WTC11 (cell line): ENCODE results near the gene MYOZ2. TPM values are rescaled to one million over a fixed set of nuclear protein-coding genes. Genes with fewer than 3 reads are reported as not detected.
A peak's percentile ranks its signal among the peaks of the same experiment; 100 is the strongest.

ENCODE experiments used
- ATAC-seq: fragments of 200-7000 bp; cut with Tn5 transposase; 2 replicates; pipeline ENCODE4 v1.10.0; 2021; ENCODE audit warnings: mild to moderate bottlenecking, moderate library complexity
- CTCF ChIA-PET: fragments of 300-600 bp; sonication (Branson Sonifier 250); formaldehyde crosslinking; loops from one replicate; lab custom pipeline; 2021; ENCODE audit warnings: antibody characterized with exemption; lab: Charles Lee
- POLR2A ChIA-PET: fragments of 350-600 bp; sonication (Branson Sonifier 250); formaldehyde crosslinking; loops from one replicate; lab custom pipeline; 2021; ENCODE audit warnings: antibody characterized with exemption; lab: Charles Lee
- DNase-seq: peaks from one replicate; pipeline ENCODE4 v3.0.0; 2021; ENCODE audit warnings: low spot score
- H3K27ac Mint-ChIP-seq: 2 replicates; pipeline ENCODE4 v1.8.0; 2021; ENCODE audit warnings: mixed read lengths
- H3K27me3 Mint-ChIP-seq: 2 replicates; pipeline ENCODE4 v1.8.0; 2021; ENCODE audit warnings: low read depth, mild to moderate bottlenecking, moderate library complexity, mixed read lengths
- H3K36me3 Mint-ChIP-seq: 2 replicates; pipeline ENCODE4 v1.8.0; 2021; ENCODE audit warnings: mixed read lengths
- H3K4me1 Mint-ChIP-seq: 2 replicates; pipeline ENCODE4 v1.8.0; 2022; ENCODE audit warnings: mixed read lengths
- H3K4me3 Mint-ChIP-seq: 2 replicates; pipeline ENCODE4 v1.8.0; 2021; ENCODE audit warnings: mild to moderate bottlenecking, moderate library complexity, mixed read lengths
- H3K9me3 Mint-ChIP-seq: 2 replicates; pipeline ENCODE4 v1.8.0; 2021; ENCODE audit warnings: mixed read lengths
- CBFB ChIP-seq: sonication (generic); formaldehyde crosslinking; IDR thresholded peaks from 2 replicates; pipeline ENCODE4 v1.8.1; 2022; ENCODE audit warnings: mild to moderate bottlenecking, low read depth, missing genetic modification reagents
- ESRRA ChIP-seq: sonication (generic); formaldehyde crosslinking; IDR thresholded peaks from 2 replicates; pipeline ENCODE4 v1.8.1; 2022; ENCODE audit warnings: mild to moderate bottlenecking, missing genetic modification reagents, borderline replicate concordance
- FOXK1 ChIP-seq: sonication (generic); formaldehyde crosslinking; IDR thresholded peaks from 2 replicates; pipeline ENCODE4 v1.8.0; 2022; ENCODE audit warnings: mild to moderate bottlenecking, moderate library complexity, missing genetic modification reagents
- GTF2I ChIP-seq: fragments of 250-450 bp; sonication (Bioruptor Pico); conservative IDR thresholded peaks from 2 replicates; pipeline ENCODE4 v1.4.0; 2021; ENCODE audit warnings: mild to moderate bottlenecking
- HMGA2 ChIP-seq: fragments of 250-450 bp; sonication (Bioruptor Pico); IDR thresholded peaks from 2 replicates; pipeline ENCODE4 v1.4.0; 2021; ENCODE audit warnings: mild to moderate bottlenecking, moderate library complexity
- JUN ChIP-seq: sonication (generic); formaldehyde crosslinking; IDR thresholded peaks from 2 replicates; pipeline ENCODE4 v1.8.0; 2023; ENCODE audit warnings: mild to moderate bottlenecking, missing genetic modification reagents
- OVOL2 ChIP-seq: fragments of 250-450 bp; sonication (Bioruptor Pico); IDR thresholded peaks from 2 replicates; pipeline ENCODE4 v1.9.0; 2021; ENCODE audit warnings: mild to moderate bottlenecking, borderline replicate concordance
- PRRX2 ChIP-seq: fragments of 250-450 bp; sonication (Bioruptor Pico); IDR thresholded peaks from 2 replicates; pipeline ENCODE4 v1.8.0; 2021; ENCODE audit warnings: mild to moderate bottlenecking
- SOX15 ChIP-seq: fragments of 250-450 bp; sonication (Bioruptor Pico); IDR thresholded peaks from 2 replicates; pipeline ENCODE4 v1.9.0; 2021; ENCODE audit warnings: mild to moderate bottlenecking
- SP1 ChIP-seq: sonication (generic); formaldehyde crosslinking; conservative IDR thresholded peaks from 2 replicates; pipeline ENCODE4 v1.8.1; 2022; ENCODE audit warnings: missing genetic modification reagents
- ZNF138 ChIP-seq: sonication (generic); formaldehyde crosslinking; conservative IDR thresholded peaks from 2 replicates; pipeline ENCODE4 v1.8.1; 2022; ENCODE audit warnings: mild to moderate bottlenecking, moderate library complexity, missing genetic modification reagents
- ZNF219 ChIP-seq: sonication (generic); formaldehyde crosslinking; IDR thresholded peaks from 2 replicates; pipeline ENCODE4 v1.8.0; 2023; ENCODE audit warnings: missing genetic modification reagents, mild to moderate bottlenecking, borderline replicate concordance
- total RNA-seq: library from RNA; stranded (reverse); gene quantifications from 3 replicates; pipeline ENCODE4 v1.2.3, GENCODE V29; 2021
- TF ChIP-seq, protein P1 (sequence below): fragments of 250-450 bp; sonication (Bioruptor Pico); IDR thresholded peaks from 2 replicates; pipeline ENCODE4 v1.9.0; 2021; ENCODE audit warnings: moderate library complexity, mild to moderate bottlenecking, inconsistent platforms, borderline replicate concordance
- TF ChIP-seq, protein P2 (sequence below): sonication (generic); formaldehyde crosslinking; IDR thresholded peaks from 2 replicates; pipeline ENCODE4 v1.8.1; 2023; ENCODE audit warnings: mild to moderate bottlenecking, moderate library complexity, missing genetic modification reagents
- TF ChIP-seq, protein P3 (sequence below): sonication (generic); formaldehyde crosslinking; IDR thresholded peaks from 2 replicates; pipeline ENCODE4 v1.8.0; 2022; ENCODE audit warnings: mild to moderate bottlenecking, missing genetic modification reagents
- TF ChIP-seq, protein P4 (sequence below): fragments of 250-450 bp; sonication (Bioruptor Pico); IDR thresholded peaks from 2 replicates; pipeline ENCODE4 v1.8.0; 2021; ENCODE audit warnings: mild to moderate bottlenecking
- TF ChIP-seq, protein P5 (sequence below): fragments of 250-450 bp; sonication (Bioruptor Pico); IDR thresholded peaks from 2 replicates; pipeline ENCODE4 v2.1.2; 2022; ENCODE audit warnings: mild to moderate bottlenecking, moderate library complexity
- TF ChIP-seq, protein P6 (sequence below): sonication (generic); formaldehyde crosslinking; IDR thresholded peaks from 2 replicates; pipeline ENCODE4 v1.8.1; 2023; ENCODE audit warnings: mild to moderate bottlenecking, missing genetic modification reagents, moderate library complexity
- TF ChIP-seq, protein P7 (sequence below): fragments of 250-450 bp; sonication (Bioruptor Pico); IDR thresholded peaks from 2 replicates; pipeline ENCODE4 v1.9.0; 2021; ENCODE audit warnings: mild to moderate bottlenecking
- TF ChIP-seq, protein P8 (sequence below): sonication (generic); formaldehyde crosslinking; IDR thresholded peaks from 2 replicates; pipeline ENCODE4 v1.8.1; 2023; ENCODE audit warnings: mild to moderate bottlenecking, missing genetic modification reagents
- TF ChIP-seq, protein P9 (sequence below): sonication (generic); formaldehyde crosslinking; IDR thresholded peaks from 2 replicates; pipeline ENCODE4 v1.8.1; 2022; ENCODE audit warnings: mild to moderate bottlenecking, moderate library complexity, missing genetic modification reagents

MYOZ2 gene
- total RNA-seq, 1 experiment from 2014 or later = not detected

DNA sequence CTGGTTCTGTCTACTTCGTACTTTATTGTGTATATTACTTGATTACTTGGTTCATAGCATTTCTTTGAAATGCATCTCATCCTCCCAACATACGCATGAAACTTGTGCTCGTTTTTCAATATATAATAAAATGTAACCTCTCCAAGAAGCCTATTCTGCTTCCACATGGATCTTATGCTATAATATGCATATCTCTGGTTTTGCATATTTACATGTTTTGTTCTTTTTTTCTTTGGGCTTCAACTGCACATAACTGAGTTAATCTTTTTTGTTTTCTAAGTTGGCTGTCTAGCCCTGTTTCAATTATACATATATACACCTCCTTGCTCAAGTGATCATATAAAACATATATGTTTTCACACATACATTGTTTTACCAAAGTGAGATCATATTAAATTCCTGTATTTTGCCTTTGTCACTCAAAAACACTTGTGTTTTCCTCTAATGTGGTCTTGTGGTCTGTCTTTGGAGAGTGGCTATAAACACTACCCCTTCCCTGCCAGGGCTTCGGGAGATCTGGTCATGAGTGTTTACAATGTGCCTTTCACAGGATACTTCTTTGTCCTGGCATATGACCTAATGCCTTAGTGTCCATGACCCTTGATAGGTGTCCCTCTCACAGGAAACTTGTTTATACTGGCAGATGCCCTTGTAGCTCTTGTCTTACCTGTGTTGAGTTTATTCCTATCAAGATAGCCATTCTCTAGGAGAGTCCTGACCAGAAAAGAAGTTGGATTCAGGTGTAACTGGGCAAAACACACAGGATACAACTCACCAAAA is 94.5 kb downstream of the MYOZ2 start:
- Mint-ChIP-seq H3K9me3 (no peaks in the 10 kb centered on the region), H3K4me3 (no peak overlapping the region), H3K27me3 (no peaks in the 10 kb centered on the region), H3K4me1 (peaks cover 7% of the 10 kb centered on the region), H3K36me3 (peaks cover 14% of the 10 kb centered on the region), H3K27ac (peak overlapping the region; percentile 6; the same call in 1 of the 2 replicates)
- TF ChIP-seq OVOL2 (CRISPR knock-in tag) = no peak
- TF ChIP-seq, protein P1, sequence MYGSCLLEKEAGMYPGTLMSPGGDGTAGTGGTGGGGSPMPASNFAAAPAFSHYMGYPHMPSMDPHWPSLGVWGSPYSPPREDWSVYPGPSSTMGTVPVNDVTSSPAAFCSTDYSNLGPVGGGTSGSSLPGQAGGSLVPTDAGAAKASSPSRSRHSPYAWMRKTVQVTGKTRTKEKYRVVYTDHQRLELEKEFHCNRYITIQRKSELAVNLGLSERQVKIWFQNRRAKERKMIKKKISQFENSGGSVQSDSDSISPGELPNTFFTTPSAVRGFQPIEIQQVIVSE (CRISPR knock-in tag) = no peak
- no peak for TF ChIP-seq JUN (CRISPR knock-in tag)
- no peak for TF ChIP-seq ESRRA (CRISPR knock-in tag)
- TF ChIP-seq, protein P2, sequence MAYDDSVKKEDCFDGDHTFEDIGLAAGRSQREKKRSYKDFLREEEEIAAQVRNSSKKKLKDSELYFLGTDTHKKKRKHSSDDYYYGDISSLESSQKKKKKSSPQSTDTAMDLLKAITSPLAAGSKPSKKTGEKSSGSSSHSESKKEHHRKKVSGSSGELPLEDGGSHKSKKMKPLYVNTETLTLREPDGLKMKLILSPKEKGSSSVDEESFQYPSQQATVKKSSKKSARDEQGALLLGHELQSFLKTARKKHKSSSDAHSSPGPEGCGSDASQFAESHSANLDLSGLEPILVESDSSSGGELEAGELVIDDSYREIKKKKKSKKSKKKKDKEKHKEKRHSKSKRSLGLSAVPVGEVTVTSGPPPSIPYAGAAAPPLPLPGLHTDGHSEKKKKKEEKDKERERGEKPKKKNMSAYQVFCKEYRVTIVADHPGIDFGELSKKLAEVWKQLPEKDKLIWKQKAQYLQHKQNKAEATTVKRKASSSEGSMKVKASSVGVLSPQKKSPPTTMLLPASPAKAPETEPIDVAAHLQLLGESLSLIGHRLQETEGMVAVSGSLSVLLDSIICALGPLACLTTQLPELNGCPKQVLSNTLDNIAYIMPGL = no peak
- no peak for TF ChIP-seq ZNF219 (CRISPR knock-in tag)
- TF ChIP-seq HMGA2 = no peak
- no peak for TF ChIP-seq ZNF138 (CRISPR knock-in tag)
- no peak for TF ChIP-seq PRRX2 (CRISPR knock-in tag)
- TF ChIP-seq, protein P3, sequence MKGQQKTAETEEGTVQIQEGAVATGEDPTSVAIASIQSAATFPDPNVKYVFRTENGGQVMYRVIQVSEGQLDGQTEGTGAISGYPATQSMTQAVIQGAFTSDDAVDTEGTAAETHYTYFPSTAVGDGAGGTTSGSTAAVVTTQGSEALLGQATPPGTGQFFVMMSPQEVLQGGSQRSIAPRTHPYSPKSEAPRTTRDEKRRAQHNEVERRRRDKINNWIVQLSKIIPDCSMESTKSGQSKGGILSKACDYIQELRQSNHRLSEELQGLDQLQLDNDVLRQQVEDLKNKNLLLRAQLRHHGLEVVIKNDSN (CRISPR knock-in tag) = no peak
- no peak for TF ChIP-seq CBFB (CRISPR knock-in tag)
- TF ChIP-seq, protein P4, sequence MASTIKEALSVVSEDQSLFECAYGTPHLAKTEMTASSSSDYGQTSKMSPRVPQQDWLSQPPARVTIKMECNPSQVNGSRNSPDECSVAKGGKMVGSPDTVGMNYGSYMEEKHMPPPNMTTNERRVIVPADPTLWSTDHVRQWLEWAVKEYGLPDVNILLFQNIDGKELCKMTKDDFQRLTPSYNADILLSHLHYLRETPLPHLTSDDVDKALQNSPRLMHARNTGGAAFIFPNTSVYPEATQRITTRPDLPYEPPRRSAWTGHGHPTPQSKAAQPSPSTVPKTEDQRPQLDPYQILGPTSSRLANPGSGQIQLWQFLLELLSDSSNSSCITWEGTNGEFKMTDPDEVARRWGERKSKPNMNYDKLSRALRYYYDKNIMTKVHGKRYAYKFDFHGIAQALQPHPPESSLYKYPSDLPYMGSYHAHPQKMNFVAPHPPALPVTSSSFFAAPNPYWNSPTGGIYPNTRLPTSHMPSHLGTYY (CRISPR knock-in tag) = no peak
- ChIA-PET CTCF (no interaction called here), POLR2A (no interaction called here)
- no peak for DNase-seq
- ATAC-seq = no peak

DNA sequence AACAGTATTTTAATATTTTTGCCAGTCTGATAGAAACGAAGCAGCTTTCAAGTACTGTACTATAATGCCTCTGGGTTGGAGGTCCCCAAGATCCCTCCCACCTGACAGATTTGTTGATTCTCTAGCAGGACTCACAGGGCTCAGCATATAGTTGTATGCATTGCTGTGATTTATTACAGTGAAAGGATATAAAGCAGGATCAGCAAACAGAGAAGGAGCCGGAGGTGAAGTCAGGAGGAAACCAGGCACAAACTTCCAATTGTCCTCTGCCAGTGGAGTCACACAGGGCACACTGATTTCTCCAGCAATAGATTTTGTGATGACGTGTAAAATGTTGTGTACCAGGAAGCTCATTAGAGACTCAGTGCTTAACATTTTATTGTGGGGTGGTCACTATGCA is 95.9 kb downstream of the MYOZ2 start:
- Mint-ChIP-seq H3K4me3 (no peak overlapping the region), H3K27me3 (no peaks in the 10 kb centered on the region), H3K36me3 (peaks cover 20% of the 10 kb centered on the region), H3K4me1 (peaks cover 7% of the 10 kb centered on the region), H3K27ac (no peak overlapping the region; the same call in 1 of the 2 replicates), H3K9me3 (no peaks in the 10 kb centered on the region)
- ChIA-PET POLR2A (no interaction called here), CTCF (no interaction called here)
- DNase-seq = no peak
- no peak for ATAC-seq
- TF ChIP-seq, protein P5, sequence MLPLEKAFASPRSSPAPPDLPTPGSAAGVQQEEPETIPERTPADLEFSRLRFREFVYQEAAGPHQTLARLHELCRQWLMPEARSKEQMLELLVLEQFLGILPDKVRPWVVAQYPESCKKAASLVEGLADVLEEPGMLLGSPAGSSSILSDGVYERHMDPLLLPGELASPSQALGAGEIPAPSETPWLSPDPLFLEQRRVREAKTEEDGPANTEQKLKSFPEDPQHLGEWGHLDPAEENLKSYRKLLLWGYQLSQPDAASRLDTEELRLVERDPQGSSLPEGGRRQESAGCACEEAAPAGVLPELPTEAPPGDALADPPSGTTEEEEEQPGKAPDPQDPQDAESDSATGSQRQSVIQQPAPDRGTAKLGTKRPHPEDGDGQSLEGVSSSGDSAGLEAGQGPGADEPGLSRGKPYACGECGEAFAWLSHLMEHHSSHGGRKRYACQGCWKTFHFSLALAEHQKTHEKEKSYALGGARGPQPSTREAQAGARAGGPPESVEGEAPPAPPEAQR = no peak
- TF ChIP-seq HMGA2 = no peak
- no peak for TF ChIP-seq FOXK1 (CRISPR knock-in tag)
- TF ChIP-seq SOX15 (CRISPR knock-in tag) = no peak
- TF ChIP-seq, protein P6, sequence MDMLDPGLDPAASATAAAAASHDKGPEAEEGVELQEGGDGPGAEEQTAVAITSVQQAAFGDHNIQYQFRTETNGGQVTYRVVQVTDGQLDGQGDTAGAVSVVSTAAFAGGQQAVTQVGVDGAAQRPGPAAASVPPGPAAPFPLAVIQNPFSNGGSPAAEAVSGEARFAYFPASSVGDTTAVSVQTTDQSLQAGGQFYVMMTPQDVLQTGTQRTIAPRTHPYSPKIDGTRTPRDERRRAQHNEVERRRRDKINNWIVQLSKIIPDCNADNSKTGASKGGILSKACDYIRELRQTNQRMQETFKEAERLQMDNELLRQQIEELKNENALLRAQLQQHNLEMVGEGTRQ = no peak
- TF ChIP-seq, protein P7, sequence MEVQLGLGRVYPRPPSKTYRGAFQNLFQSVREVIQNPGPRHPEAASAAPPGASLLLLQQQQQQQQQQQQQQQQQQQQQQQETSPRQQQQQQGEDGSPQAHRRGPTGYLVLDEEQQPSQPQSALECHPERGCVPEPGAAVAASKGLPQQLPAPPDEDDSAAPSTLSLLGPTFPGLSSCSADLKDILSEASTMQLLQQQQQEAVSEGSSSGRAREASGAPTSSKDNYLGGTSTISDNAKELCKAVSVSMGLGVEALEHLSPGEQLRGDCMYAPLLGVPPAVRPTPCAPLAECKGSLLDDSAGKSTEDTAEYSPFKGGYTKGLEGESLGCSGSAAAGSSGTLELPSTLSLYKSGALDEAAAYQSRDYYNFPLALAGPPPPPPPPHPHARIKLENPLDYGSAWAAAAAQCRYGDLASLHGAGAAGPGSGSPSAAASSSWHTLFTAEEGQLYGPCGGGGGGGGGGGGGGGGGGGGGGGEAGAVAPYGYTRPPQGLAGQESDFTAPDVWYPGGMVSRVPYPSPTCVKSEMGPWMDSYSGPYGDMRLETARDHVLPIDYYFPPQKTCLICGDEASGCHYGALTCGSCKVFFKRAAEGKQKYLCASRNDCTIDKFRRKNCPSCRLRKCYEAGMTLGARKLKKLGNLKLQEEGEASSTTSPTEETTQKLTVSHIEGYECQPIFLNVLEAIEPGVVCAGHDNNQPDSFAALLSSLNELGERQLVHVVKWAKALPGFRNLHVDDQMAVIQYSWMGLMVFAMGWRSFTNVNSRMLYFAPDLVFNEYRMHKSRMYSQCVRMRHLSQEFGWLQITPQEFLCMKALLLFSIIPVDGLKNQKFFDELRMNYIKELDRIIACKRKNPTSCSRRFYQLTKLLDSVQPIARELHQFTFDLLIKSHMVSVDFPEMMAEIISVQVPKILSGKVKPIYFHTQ = no peak
- TF ChIP-seq, protein P1 (CRISPR knock-in tag) = no peak
- TF ChIP-seq, protein P8, sequence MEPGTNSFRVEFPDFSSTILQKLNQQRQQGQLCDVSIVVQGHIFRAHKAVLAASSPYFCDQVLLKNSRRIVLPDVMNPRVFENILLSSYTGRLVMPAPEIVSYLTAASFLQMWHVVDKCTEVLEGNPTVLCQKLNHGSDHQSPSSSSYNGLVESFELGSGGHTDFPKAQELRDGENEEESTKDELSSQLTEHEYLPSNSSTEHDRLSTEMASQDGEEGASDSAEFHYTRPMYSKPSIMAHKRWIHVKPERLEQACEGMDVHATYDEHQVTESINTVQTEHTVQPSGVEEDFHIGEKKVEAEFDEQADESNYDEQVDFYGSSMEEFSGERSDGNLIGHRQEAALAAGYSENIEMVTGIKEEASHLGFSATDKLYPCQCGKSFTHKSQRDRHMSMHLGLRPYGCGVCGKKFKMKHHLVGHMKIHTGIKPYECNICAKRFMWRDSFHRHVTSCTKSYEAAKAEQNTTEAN (CRISPR knock-in tag) = no peak
- no peak for TF ChIP-seq SP1 (CRISPR knock-in tag)
- TF ChIP-seq, protein P9, sequence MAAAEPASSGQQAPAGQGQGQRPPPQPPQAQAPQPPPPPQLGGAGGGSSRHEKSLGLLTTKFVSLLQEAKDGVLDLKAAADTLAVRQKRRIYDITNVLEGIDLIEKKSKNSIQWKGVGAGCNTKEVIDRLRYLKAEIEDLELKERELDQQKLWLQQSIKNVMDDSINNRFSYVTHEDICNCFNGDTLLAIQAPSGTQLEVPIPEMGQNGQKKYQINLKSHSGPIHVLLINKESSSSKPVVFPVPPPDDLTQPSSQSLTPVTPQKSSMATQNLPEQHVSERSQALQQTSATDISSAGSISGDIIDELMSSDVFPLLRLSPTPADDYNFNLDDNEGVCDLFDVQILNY (CRISPR knock-in tag) = no peak
- TF ChIP-seq GTF2I (CRISPR knock-in tag) = no peak
- no peak for TF ChIP-seq JUN (CRISPR knock-in tag)
